ENCODE data around the gene DPP9.

DNA sequence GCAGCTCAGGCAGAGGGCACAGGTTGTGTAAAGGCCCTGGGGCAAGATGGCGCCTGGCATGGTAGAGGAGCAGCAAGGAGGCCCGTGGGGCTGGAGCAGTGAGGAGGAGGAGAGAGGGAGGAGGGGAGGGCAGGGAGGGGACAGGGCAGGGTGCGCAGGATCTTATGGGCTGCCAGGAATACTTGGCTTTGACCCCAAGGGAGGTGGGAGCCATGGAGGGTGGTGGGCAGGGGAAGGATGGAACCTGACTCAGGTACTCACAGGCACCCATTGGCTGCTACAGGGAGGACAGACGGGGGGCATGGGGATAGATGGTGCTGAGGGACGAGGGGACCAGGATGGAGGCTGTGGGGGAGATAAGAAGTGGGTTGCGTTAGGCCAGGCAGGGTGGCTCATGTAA is 81.0 kb downstream of the DPP9 start:
- TF ChIP-seq, protein P1, sequence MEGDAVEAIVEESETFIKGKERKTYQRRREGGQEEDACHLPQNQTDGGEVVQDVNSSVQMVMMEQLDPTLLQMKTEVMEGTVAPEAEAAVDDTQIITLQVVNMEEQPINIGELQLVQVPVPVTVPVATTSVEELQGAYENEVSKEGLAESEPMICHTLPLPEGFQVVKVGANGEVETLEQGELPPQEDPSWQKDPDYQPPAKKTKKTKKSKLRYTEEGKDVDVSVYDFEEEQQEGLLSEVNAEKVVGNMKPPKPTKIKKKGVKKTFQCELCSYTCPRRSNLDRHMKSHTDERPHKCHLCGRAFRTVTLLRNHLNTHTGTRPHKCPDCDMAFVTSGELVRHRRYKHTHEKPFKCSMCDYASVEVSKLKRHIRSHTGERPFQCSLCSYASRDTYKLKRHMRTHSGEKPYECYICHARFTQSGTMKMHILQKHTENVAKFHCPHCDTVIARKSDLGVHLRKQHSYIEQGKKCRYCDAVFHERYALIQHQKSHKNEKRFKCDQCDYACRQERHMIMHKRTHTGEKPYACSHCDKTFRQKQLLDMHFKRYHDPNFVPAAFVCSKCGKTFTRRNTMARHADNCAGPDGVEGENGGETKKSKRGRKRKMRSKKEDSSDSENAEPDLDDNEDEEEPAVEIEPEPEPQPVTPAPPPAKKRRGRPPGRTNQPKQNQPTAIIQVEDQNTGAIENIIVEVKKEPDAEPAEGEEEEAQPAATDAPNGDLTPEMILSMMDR (IDR thresholded peaks at IDR 0.05) = no peak
- no peak for TF ChIP-seq POLR2A (IDR thresholded peaks at IDR 0.05)

All from right lobe of liver (tissue), 4 donors.